GM12878 (cell line): Measurements from ENCODE around the gene LRRC61. TPM values are rescaled to one million over a fixed set of nuclear protein-coding genes. Genes with fewer than 3 reads are reported as not detected.

ENCODE experiments used
- ATAC-seq: fragments of 200-7000 bp; cut with Tn5 transposase; 3 replicates; pipeline ENCODE4 v1.9.1; 2020; ENCODE audit warnings: mild to moderate bottlenecking, moderate library complexity
- BruUV-seq: library from RNA; stranded (reverse); fragments of 400-500 nt; replicated peaks from 2 replicates; lab custom pipeline; 2021; lab: Mats Ljungman, UMichigan
- CTCF ChIA-PET: fragments of 300-600 bp; sonication (Branson Sonifier 250); formaldehyde crosslinking; extraction: SDS; loops from one replicate; lab custom pipeline; 2021; ENCODE audit warnings: inconsistent platforms; lab: Yijun Ruan, JAX
- POLR2A ChIA-PET: fragments of 350-600 bp; formaldehyde crosslinking; extraction: SDS; loops from one replicate; lab custom pipeline; 2021; ENCODE audit warnings: inconsistent platforms; lab: Charles Lee
- RAD21 ChIA-PET: fragments of 300-600 bp; sonication (Branson Sonifier 250); formaldehyde crosslinking; loops from one replicate; lab custom pipeline; 2023; ENCODE audit warnings: antibody characterized with exemption; ENCODE audit not compliant: unreplicated experiment; lab: Charles Lee
- SMC1A ChIA-PET: fragments of 300-600 bp; sonication (Branson Sonifier 250); formaldehyde crosslinking; loops from one replicate; lab custom pipeline; 2023; ENCODE audit not compliant: unreplicated experiment, uncharacterized antibody; lab: Charles Lee
- DNase-seq: peaks from one replicate; pipeline ENCODE4 v3.0.0-alpha.2; 2011; ENCODE audit warnings: low read depth, low spot score
- FAIRE-seq: peaks from 3 replicates; lab custom pipeline; 2011; peaks lifted over from hg19 to GRCh38; lab: Jason Lieb, UNC
- H2AFZ ChIP-seq: 2 replicates; pipeline ENCODE4 v1.6.0; 2011; ENCODE audit warnings: low read depth, low read length, control low read depth; ENCODE audit not compliant: control insufficient read depth
- H3K27ac ChIP-seq: 2 replicates; pipeline ENCODE4 v1.5.1; 2011; ENCODE audit warnings: control low read depth; ENCODE audit not compliant: control insufficient read depth, insufficient read depth
- H3K27me3 ChIP-seq, 2 experiments: replicated peaks in 1 of 2; 2 replicates each; pipeline versions ENCODE4 v1.6.0 to v1.6.1; 2011; ENCODE audit warnings: low read length in 1 of 2; ENCODE audit not compliant: control insufficient read depth in 2 of 2, insufficient read depth in 2 of 2
- H3K36me3 ChIP-seq, 2 experiments: 2 replicates each; pipeline ENCODE4 v1.5.1; 2011; ENCODE audit warnings: low read length in 1 of 2; ENCODE audit not compliant: control insufficient read depth in 2 of 2, insufficient read depth in 2 of 2
- H3K4me1 ChIP-seq: 2 replicates; pipeline ENCODE4 v1.6.1; 2011; ENCODE audit warnings: mild to moderate bottlenecking, low read length, moderate library complexity, mixed read lengths; ENCODE audit not compliant: control insufficient read depth, insufficient read depth
- H3K4me2 ChIP-seq: 2 replicates; pipeline ENCODE4 v1.6.0; 2011; ENCODE audit warnings: control low read depth; ENCODE audit not compliant: control insufficient read depth, insufficient read depth
- H3K4me3 ChIP-seq: fragments of 200-600 bp; sonication (generic); 2 replicates; pipeline ENCODE4 v1.5.1; 2016
- H3K79me2 ChIP-seq: 2 replicates; pipeline ENCODE4 v1.6.0; 2011; ENCODE audit warnings: low read length; ENCODE audit not compliant: control insufficient read depth, insufficient read depth
- H3K9ac ChIP-seq: 2 replicates; pipeline ENCODE4 v1.8.0; 2011; ENCODE audit warnings: low read length, control low read depth, mixed read lengths; ENCODE audit not compliant: control insufficient read depth, insufficient read depth
- H3K9me3 ChIP-seq: replicated peaks from 3 replicates; pipeline ENCODE4 v1.5.1; 2011; ENCODE audit warnings: mild to moderate bottlenecking, low read length; ENCODE audit not compliant: control insufficient read depth, insufficient read depth
- H4K20me1 ChIP-seq: 2 replicates; pipeline ENCODE4 v1.6.0; 2011; ENCODE audit not compliant: control insufficient read depth, insufficient read depth
- KAT2A ChIP-seq: conservative IDR thresholded peaks from 2 replicates; pipeline ENCODE4 v1.6.1; 2011; ENCODE audit warnings: low read depth, low read length; ENCODE audit not compliant: control insufficient read depth
- NFYA ChIP-seq: IDR thresholded peaks from 2 replicates; pipeline ENCODE4 v1.6.1; 2011; ENCODE audit warnings: low read depth, mild to moderate bottlenecking, low read length, improper control_type of control experiment, borderline replicate concordance
- PRDM15 ChIP-seq: fragments of 450-650 bp; formaldehyde crosslinking; IDR thresholded peaks from 2 replicates; pipeline ENCODE4 v1.4.0; 2020; ENCODE audit warnings: mild to moderate bottlenecking, moderate library complexity
- RAD21 ChIP-seq: IDR thresholded peaks from 2 replicates; pipeline ENCODE4 v1.6.1; 2011; ENCODE audit warnings: mild to moderate bottlenecking, low read depth, low read length, moderate library complexity; ENCODE audit not compliant: insufficient read depth
- RCOR1 ChIP-seq: conservative IDR thresholded peaks from 2 replicates; pipeline ENCODE4 v1.6.1; 2012; ENCODE audit warnings: low read depth, low read length, improper control_type of control experiment
- WGBS: methylation state at CpG from one replicate; pipeline ENCODE4 v1.1.6; 2016; ENCODE audit warnings: low lambda C conversion rate; ENCODE audit not compliant: insufficient replicate concordance, insufficient coverage; ENCODE audit errors: missing lambda C conversion rate; 5-methylcytosine and 5-hydroxymethylcytosine counted together
- in situ Hi-C: fragments of 300-500 bp; cut with MboI; formaldehyde crosslinking; loops from 9 replicates; pipeline ENCODE4 v1.14.3; 2018; ENCODE audit warnings: mixed read lengths
- intact Hi-C: fragments of 100-400 bp; cut with micrococcal nuclease; formaldehyde crosslinking; loops from one replicate; pipeline ENCODE4 v1.14.2; 2022; ENCODE audit not compliant: unreplicated experiment
- polyA plus RNA-seq, 11 experiments: library from polyadenylated mRNA; depleted of rRNA in 4 of 11; unstranded in 6 of 11; stranded (reverse) in 5 of 11; fragments of >200 nt; fragmentation: Nextera tagmentation in 4 of 11; fragmentation: Illumina TruSeq in 1 of 11; extraction: Ambion mirVana in 4 of 11; extraction: Trizol in 1 of 11; gene quantifications; 1 replicate in 1 of 11; 2 replicates in 10 of 11; pipeline versions ENCODE4 v1.2.1 to v1.2.3, GENCODE V29; 2011 to 2016; ENCODE audit warnings: inconsistent platforms in 2 of 11, missing spikeins in 2 of 11, low read depth in 1 of 11
- total RNA-seq, 4 experiments: library from RNA; depleted of rRNA in 3 of 4; stranded (reverse); fragments of >200 nt in 3 of 4; fragmentation: Illumina TruSeq in 1 of 4; extraction: Trizol in 1 of 4; gene quantifications; 2 replicates each; pipeline versions ENCODE4 v1.2.1 to v1.2.3, GENCODE V29; 2013 to 2021

LRRC61 gene
- total and polyA plus RNA-seq, 10 of the 15 experiments (the other 5 are each of a cell fraction or from before 2014, with no cell fraction given) = 1.4 to 54.2 (median 21.8) TPM

GRCh38 chr7:150345012-150345411 lies 21.9 kb downstream of the LRRC61 start:
- Histone ChIP-seq H3K27ac (no peak overlapping the region), H3K36me3 (no peaks in the 10 kb centered on the region), H3K27me3 (peaks cover 0 to 5% of the 10 kb centered on the region in 2 experiments; a peak in 3 of 4 replicates), H4K20me1 (no peaks in the 10 kb centered on the region), H3K4me3 (no peak overlapping the region), H3K4me2 (no peak overlapping the region), H3K9ac (no peak overlapping the region), H3K9me3 (peaks cover 5% of the 10 kb centered on the region; the same call in 2 of the 3 replicates), H3K79me2 (no peaks in the 10 kb centered on the region), H2AFZ (no peak overlapping the region), H3K4me1 (peaks cover 4% of the 10 kb centered on the region)
- intact Hi-C loops (no loop called here), in situ Hi-C loops (no loop called here)
- no peak for FAIRE-seq
- BruUV-seq = no TSS peak
- ChIA-PET POLR2A (interaction anchor here (0.5 kb wide), 1 partner anchor 89 kb away, joined by 3 read pairs; no protein-coding TSS in a partner anchor), CTCF (interaction anchor here (1.5 to 2.0 kb wide), 3 partner anchors 9 to 18 kb away, joined by 3 to 10 read pairs (median 5); no protein-coding TSS in a partner anchor), RAD21 (no interaction called here), SMC1A (interaction anchor here (1.9 kb wide), 1 partner anchor 12 kb away, joined by 4 read pairs; no protein-coding TSS in a partner anchor)
- 84% methylated on average over 1 of the region's 1 CpG for WGBS
- DNase-seq = no peak
- ATAC-seq = no peak
- TF ChIP-seq RCOR1 = no peak
- no peak for TF ChIP-seq PRDM15 (CRISPR knock-in tag)
- TF ChIP-seq NFYA = no peak
- TF ChIP-seq RAD21 = no peak
- no peak for TF ChIP-seq KAT2A
